ENCODE data around the gene DMAC2L.

Gene DMAC2L

DNA sequence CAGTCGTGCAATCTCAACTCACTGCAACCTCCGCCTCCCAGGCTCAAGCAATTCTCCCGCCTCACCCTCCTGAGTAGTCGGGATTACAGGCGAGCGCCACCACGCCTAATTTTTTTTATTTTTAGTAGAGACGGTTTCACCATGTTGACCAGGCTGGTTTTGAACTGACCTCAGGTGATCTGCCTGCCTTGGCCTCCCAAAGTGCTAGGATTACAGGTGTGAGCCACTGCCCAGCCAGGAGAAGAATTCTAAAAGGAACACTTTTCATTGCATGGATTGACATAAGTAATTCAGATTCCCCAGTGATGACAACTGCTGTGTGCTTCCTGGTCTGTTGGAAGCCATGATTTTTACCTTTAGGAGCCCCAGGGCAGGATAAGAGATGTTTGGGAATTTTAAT lies 22.1 kb downstream of the DMAC2L start:
- no peak overlapping the region for H3K4me3 ChIP-seq (ENCODE audit: low read depth, low read length)
- H3K27ac ChIP-seq (ENCODE audit: low read depth, low read length): no peak overlapping the region
- H4K12ac ChIP-seq (ENCODE audit: low read depth, low read length): no peak overlapping the region
- H2BK5ac ChIP-seq (ENCODE audit: low read depth, low read length, poor library complexity): no peak overlapping the region
- H3K4me2 ChIP-seq (ENCODE audit: low read length): no peak overlapping the region
- H2BK12ac ChIP-seq (ENCODE audit: low read length): no peak overlapping the region
- WGBS (ENCODE audit: extremely low coverage, insufficient coverage, insufficient read length): no CpG with 5 or more reads among the region's 8 CpGs
- H3K4ac ChIP-seq (ENCODE audit: low read depth, low read length): no peak overlapping the region
- H3K36me3 ChIP-seq (ENCODE audit: control insufficient read depth in 1 of 2, insufficient read depth in 2 of 2, low read length in 2 of 2): peaks cover 0 to 2% of the 10 kb centered on the region in 2 experiments
- no peak overlapping the region for H2BK120ac ChIP-seq (ENCODE audit: insufficient read depth, low read length, poor library complexity)
- no peak overlapping the region for H4K8ac ChIP-seq (ENCODE audit: low read depth, low read length)
- DNase-seq: peak; percentile 69 to 92
- H3K4me1 ChIP-seq (ENCODE audit: control insufficient read depth in 1 of 2, insufficient read depth in 2 of 2, low read length in 2 of 2): peaks cover 4 to 17% of the 10 kb centered on the region in 2 experiments
- H3K79me1 ChIP-seq (ENCODE audit: low read length): peaks cover 5% of the 10 kb centered on the region
- H3K18ac ChIP-seq (ENCODE audit: low read length): no peak overlapping the region
- H4K91ac ChIP-seq (ENCODE audit: low read depth, low read length): no peak overlapping the region
- H3K27me3 ChIP-seq (ENCODE audit: insufficient read depth, low read length): no peaks in the 10 kb centered on the region
- no peaks in the 10 kb centered on the region for H3K9me3 ChIP-seq (ENCODE audit: insufficient read depth, low read depth, low read length)
- H3K9ac ChIP-seq (ENCODE audit: low read length): no peak overlapping the region
- H2AFZ ChIP-seq (ENCODE audit: insufficient read depth, low read length, poor library complexity): no peak overlapping the region
- no peak overlapping the region for H2AK5ac ChIP-seq (ENCODE audit: low read length)
- H3K79me2 ChIP-seq (ENCODE audit: control insufficient read depth, insufficient read depth, low read length, poor library complexity): no peaks in the 10 kb centered on the region
- H3K23ac ChIP-seq (ENCODE audit: low read length): no peak overlapping the region
- H3K14ac ChIP-seq (ENCODE audit: low read length): no peak overlapping the region

- no peak overlapping the region for H3K9ac ChIP-seq (ENCODE audit: low read length)
- no peaks in the 10 kb centered on the region for H3K27me3 ChIP-seq (ENCODE audit: insufficient read depth, low read length)
- no CpG with 5 or more reads among the region's 7 CpGs for WGBS (ENCODE audit: extremely low coverage, insufficient coverage, insufficient read length)
- H3K4me2 ChIP-seq (ENCODE audit: low read length): no peak overlapping the region
- no peaks in the 10 kb centered on the region for H3K79me2 ChIP-seq (ENCODE audit: control insufficient read depth, insufficient read depth, low read length, poor library complexity)
- H2AK5ac ChIP-seq (ENCODE audit: low read length): no peak overlapping the region
- H4K12ac ChIP-seq (ENCODE audit: low read depth, low read length): no peak overlapping the region
- no peak overlapping the region for H2BK12ac ChIP-seq (ENCODE audit: low read length)
- no peak overlapping the region for H3K4me3 ChIP-seq (ENCODE audit: low read depth, low read length)
- H2BK5ac ChIP-seq (ENCODE audit: low read depth, low read length, poor library complexity): peak overlapping the region; percentile 19
- peaks cover 0 to 1% of the 10 kb centered on the region in 2 experiments for H3K36me3 ChIP-seq (ENCODE audit: control insufficient read depth in 1 of 2, insufficient read depth in 2 of 2, low read length in 2 of 2)
- H3K27ac ChIP-seq (ENCODE audit: low read depth, low read length): peak overlapping the region; percentile 28
- H4K91ac ChIP-seq (ENCODE audit: low read depth, low read length): no peak overlapping the region
- peak overlapping the region; percentile 52 for H4K8ac ChIP-seq (ENCODE audit: low read depth, low read length)
- no peaks in the 10 kb centered on the region for H3K9me3 ChIP-seq (ENCODE audit: insufficient read depth, low read depth, low read length)
- H3K4ac ChIP-seq (ENCODE audit: low read depth, low read length): no peak overlapping the region
- no peak overlapping the region for H3K23ac ChIP-seq (ENCODE audit: low read length)
- H2BK120ac ChIP-seq (ENCODE audit: insufficient read depth, low read length, poor library complexity): no peak overlapping the region
- peaks cover 5% of the 10 kb centered on the region for H3K79me1 ChIP-seq (ENCODE audit: low read length)
- no peak overlapping the region for H3K14ac ChIP-seq (ENCODE audit: low read length)
- peak; percentile 9 to 74 for DNase-seq
- H3K4me1 ChIP-seq (ENCODE audit: control insufficient read depth in 1 of 2, insufficient read depth in 2 of 2, low read length in 2 of 2): peaks cover 4 to 17% of the 10 kb centered on the region in 2 experiments
- H3K18ac ChIP-seq (ENCODE audit: low read length): no peak overlapping the region
- H2AFZ ChIP-seq (ENCODE audit: insufficient read depth, low read length, poor library complexity): no peak overlapping the region
Measured at GRCh38 chr14:50335389-50335788, 23.3 kb downstream of the DMAC2L start.

DNA sequence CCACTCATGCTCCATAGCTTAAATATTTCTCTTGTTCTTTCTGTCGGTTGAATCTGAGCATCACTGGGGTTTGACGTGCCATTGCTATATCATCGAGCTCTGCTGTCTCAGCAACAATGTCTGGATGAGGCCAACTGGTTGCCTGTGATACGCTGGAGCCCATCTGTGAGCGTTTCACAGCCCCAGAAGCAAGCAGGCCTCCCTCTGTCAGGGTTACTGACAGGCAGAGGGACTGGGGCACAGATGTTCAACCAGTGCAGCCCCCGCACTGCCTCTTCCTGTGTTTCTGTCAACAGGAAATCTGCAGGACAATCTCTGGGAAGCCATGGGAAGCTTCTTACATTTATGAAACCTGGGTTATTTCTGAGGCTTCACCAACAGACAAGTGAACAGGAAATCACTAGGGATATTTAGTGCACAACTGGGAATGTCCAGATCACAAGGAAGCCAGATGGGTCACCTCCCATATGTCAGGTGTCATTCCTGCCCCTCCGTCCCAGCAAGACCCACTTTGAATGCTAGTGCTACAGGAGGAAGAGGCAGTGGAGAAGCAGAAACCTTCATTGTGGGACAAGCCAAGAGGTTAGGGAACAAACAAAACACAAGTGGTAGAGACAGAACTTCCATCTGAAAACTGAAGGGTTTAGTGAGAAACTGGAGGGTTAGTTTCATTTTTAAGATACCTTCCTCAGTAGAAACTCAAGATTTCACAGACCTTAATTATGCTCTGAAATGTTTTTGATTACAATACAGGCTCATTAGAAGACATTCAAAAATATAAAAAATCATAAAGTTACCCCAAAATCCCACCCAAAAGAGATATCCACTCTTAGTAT lies 24.1 kb downstream of the DMAC2L start:
- Histone ChIP-seq H3K9me3 (ENCODE audit: insufficient read depth, low read depth, low read length) (no peaks in the 10 kb centered on the region), H3K27ac (ENCODE audit: low read depth, low read length) (peak overlapping the region; percentile 28), H3K18ac (ENCODE audit: low read length) (no peak overlapping the region), H3K23ac (ENCODE audit: low read length) (no peak overlapping the region), H2BK12ac (ENCODE audit: low read length) (peak overlapping the region; percentile 69), H3K79me1 (ENCODE audit: low read length) (peaks cover 5% of the 10 kb centered on the region), H4K8ac (ENCODE audit: low read depth, low read length) (no peak overlapping the region), H3K14ac (ENCODE audit: low read length) (no peak overlapping the region), H2AFZ (ENCODE audit: insufficient read depth, low read length, poor library complexity) (no peak overlapping the region), H3K4ac (ENCODE audit: low read depth, low read length) (no peak overlapping the region), H2BK120ac (ENCODE audit: insufficient read depth, low read length, poor library complexity) (peak overlapping the region; percentile 48), H2BK5ac (ENCODE audit: low read depth, low read length, poor library complexity) (no peak overlapping the region), H3K4me3 (ENCODE audit: low read depth, low read length) (no peak overlapping the region), H3K9ac (ENCODE audit: low read length) (no peak overlapping the region), H3K27me3 (ENCODE audit: insufficient read depth, low read length) (no peaks in the 10 kb centered on the region), H3K36me3 (ENCODE audit: control insufficient read depth in 1 of 2, insufficient read depth in 2 of 2, low read length in 2 of 2) (no peaks in the 10 kb centered on the region), H2AK5ac (ENCODE audit: low read length) (peak overlapping the region; percentile 15), H3K4me1 (ENCODE audit: control insufficient read depth in 1 of 2, insufficient read depth in 2 of 2, low read length in 2 of 2) (peaks cover 4 to 17% of the 10 kb centered on the region in 2 experiments), H4K91ac (ENCODE audit: low read depth, low read length) (no peak overlapping the region), H4K12ac (ENCODE audit: low read depth, low read length) (no peak overlapping the region), H3K79me2 (ENCODE audit: control insufficient read depth, insufficient read depth, low read length, poor library complexity) (no peaks in the 10 kb centered on the region), H3K4me2 (ENCODE audit: low read length) (no peak overlapping the region)
- no CpG with 5 or more reads among the region's 7 CpGs for WGBS (ENCODE audit: extremely low coverage, insufficient coverage, insufficient read length)
- no peak for DNase-seq

- no peak overlapping the region for H4K12ac ChIP-seq (ENCODE audit: low read depth, low read length)
- no peak overlapping the region for H3K9ac ChIP-seq (ENCODE audit: low read length)
- H3K4ac ChIP-seq (ENCODE audit: low read depth, low read length): no peak overlapping the region
- no peak overlapping the region for H2BK5ac ChIP-seq (ENCODE audit: low read depth, low read length, poor library complexity)
- H3K36me3 ChIP-seq (ENCODE audit: control insufficient read depth in 1 of 2, insufficient read depth in 2 of 2, low read length in 2 of 2): no peaks in the 10 kb centered on the region
- no peak overlapping the region for H4K91ac ChIP-seq (ENCODE audit: low read depth, low read length)
- no peaks in the 10 kb centered on the region for H3K27me3 ChIP-seq (ENCODE audit: insufficient read depth, low read length)
- no peak overlapping the region for H2BK12ac ChIP-seq (ENCODE audit: low read length)
- H3K18ac ChIP-seq (ENCODE audit: low read length): no peak overlapping the region
- H2AK5ac ChIP-seq (ENCODE audit: low read length): no peak overlapping the region
- no peak overlapping the region for H3K4me3 ChIP-seq (ENCODE audit: low read depth, low read length)
- no peak overlapping the region for H4K8ac ChIP-seq (ENCODE audit: low read depth, low read length)
- no peak overlapping the region for H2AFZ ChIP-seq (ENCODE audit: insufficient read depth, low read length, poor library complexity)
- no peak overlapping the region for H3K23ac ChIP-seq (ENCODE audit: low read length)
- H3K9me3 ChIP-seq (ENCODE audit: insufficient read depth, low read depth, low read length): no peaks in the 10 kb centered on the region
- H3K79me1 ChIP-seq (ENCODE audit: low read length): peaks cover 5% of the 10 kb centered on the region
- H3K4me1 ChIP-seq (ENCODE audit: control insufficient read depth in 1 of 2, insufficient read depth in 2 of 2, low read length in 2 of 2): peaks cover 4 to 15% of the 10 kb centered on the region in 2 experiments
- no peak for DNase-seq
- H3K14ac ChIP-seq (ENCODE audit: low read length): no peak overlapping the region
- no peak overlapping the region for H3K4me2 ChIP-seq (ENCODE audit: low read length)
- H2BK120ac ChIP-seq (ENCODE audit: insufficient read depth, low read length, poor library complexity): no peak overlapping the region
- no peak overlapping the region for H3K27ac ChIP-seq (ENCODE audit: low read depth, low read length)
- H3K79me2 ChIP-seq (ENCODE audit: control insufficient read depth, insufficient read depth, low read length, poor library complexity): no peaks in the 10 kb centered on the region
- no CpG with 5 or more reads among the region's 2 CpGs for WGBS (ENCODE audit: extremely low coverage, insufficient coverage, insufficient read length)
Measured at GRCh38 chr14:50338587-50338986, 26.5 kb downstream of the DMAC2L start.
